WI38 (cell line): ENCODE data around the gene ZBTB38.

ENCODE experiments used
- H3K4me3 ChIP-seq: 2 replicates; pipeline ENCODE4 v1.5.1; 2011; ENCODE audit warnings: low read depth, mild to moderate bottlenecking, control low read depth, low read length
- TF ChIP-seq, protein P1 (sequence below): IDR thresholded peaks from 2 replicates; pipeline ENCODE4 v1.5.1; 2012; ENCODE audit warnings: low read depth, mild to moderate bottlenecking, control low read depth, low read length

ZBTB38 gene

DNA sequence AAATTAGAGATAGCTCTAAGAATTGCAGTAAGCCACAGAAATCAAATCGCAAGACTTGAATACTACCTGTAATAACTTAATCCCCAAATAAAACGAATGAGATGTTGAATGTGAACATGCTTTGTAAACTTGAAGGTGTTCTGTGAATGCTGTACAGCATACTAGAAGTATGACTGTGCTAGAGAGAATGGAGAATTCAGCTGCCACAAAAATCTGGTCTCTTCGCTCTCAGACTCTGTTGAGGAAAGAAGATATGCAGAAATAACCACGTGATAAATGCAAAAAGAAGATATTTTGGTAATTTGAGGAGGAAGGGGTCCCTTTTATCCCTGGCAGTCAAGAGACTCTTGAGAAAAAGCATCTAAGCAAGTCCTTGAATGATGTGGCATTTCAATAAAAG lies 37.3 kb downstream of the ZBTB38 start:
- H3K4me3 ChIP-seq: no peak overlapping the region
- TF ChIP-seq, protein P1, sequence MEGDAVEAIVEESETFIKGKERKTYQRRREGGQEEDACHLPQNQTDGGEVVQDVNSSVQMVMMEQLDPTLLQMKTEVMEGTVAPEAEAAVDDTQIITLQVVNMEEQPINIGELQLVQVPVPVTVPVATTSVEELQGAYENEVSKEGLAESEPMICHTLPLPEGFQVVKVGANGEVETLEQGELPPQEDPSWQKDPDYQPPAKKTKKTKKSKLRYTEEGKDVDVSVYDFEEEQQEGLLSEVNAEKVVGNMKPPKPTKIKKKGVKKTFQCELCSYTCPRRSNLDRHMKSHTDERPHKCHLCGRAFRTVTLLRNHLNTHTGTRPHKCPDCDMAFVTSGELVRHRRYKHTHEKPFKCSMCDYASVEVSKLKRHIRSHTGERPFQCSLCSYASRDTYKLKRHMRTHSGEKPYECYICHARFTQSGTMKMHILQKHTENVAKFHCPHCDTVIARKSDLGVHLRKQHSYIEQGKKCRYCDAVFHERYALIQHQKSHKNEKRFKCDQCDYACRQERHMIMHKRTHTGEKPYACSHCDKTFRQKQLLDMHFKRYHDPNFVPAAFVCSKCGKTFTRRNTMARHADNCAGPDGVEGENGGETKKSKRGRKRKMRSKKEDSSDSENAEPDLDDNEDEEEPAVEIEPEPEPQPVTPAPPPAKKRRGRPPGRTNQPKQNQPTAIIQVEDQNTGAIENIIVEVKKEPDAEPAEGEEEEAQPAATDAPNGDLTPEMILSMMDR: no peak

DNA sequence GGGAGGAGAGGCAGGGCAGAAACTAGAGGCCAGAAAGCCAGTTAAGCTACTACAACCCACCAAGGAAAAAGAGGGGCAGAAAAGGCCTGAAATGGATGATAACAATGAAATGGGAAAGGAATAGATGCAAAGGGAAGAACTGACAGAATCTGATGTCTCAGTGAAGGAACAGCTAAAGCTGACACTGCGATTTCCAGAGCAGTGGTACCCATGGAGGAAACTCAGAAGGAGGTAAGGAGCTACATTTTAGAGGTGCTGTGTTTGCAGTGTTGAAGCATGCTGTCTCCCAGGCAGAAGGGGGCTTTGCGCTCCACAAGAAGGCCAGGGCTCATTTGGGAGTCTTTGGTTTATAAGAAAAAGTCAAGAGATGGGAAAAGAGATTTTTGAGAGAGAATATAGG lies 38.0 kb downstream of the ZBTB38 start:
- TF ChIP-seq, protein P1: no peak
- H3K4me3 ChIP-seq: no peak overlapping the region

DNA sequence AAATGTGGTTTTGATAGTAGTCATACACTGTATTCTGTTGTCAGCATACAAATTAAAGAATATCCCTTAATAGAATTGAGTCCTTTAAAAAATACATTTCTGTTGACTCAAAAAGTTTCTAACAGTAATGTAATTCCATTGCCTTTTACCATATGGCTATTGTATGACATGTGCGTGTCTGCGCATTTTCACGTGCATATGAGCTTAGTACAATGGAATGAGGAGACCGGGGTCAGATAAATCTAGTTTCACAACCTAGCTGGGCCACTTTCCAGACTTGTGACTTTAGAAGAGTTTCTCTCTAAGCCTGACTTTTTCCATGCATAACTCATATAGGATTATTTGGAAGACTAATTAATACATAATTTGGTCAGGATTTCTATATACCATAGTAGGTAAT lies 38.7 kb downstream of the ZBTB38 start:
- no peak overlapping the region for H3K4me3 ChIP-seq
- TF ChIP-seq, protein P1: no peak

DNA sequence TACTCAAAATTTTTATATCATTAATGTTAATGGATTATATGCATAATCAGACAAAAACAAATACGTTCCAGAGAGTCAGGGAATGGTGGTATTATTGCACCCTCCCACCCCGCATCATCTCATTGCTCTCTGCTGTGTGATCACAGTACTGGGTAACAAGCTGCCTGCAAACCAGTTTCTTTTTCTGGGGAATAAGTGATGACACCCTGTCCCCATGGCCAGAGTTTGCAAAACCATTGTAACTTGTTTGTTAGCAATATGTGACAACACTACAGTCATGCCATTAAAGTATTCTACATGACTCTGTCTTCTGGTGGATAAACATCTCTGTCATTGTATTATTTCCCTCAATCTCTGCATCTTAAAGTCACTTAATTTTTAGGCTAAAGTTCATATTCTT lies 39.5 kb downstream of the ZBTB38 start:
- TF ChIP-seq, protein P1: no peak

DNA sequence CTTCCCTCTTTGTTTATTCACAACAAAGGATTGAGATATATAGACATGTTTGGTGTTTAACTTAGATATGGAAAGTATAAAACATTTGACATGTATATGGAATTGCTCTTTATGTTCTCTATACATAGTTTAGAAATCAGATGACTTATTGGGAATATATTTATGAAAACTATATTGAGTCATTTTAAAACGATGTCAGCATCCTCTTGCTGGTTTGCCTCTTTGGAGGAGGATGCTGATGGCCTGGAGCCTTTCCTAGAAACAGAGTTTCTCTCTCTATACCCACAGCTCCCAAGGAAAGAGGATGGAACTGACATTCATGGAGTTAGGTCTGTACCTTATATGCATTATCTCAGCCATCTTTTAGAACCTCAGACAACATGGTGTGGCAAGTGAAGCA lies 40.3 kb downstream of the ZBTB38 start:
- TF ChIP-seq, protein P1: no peak
- H3K4me3 ChIP-seq: no peak overlapping the region

More for the DNA sequence above, 39.5 kb downstream of the ZBTB38 start:
- no peak overlapping the region for H3K4me3 ChIP-seq

DNA sequence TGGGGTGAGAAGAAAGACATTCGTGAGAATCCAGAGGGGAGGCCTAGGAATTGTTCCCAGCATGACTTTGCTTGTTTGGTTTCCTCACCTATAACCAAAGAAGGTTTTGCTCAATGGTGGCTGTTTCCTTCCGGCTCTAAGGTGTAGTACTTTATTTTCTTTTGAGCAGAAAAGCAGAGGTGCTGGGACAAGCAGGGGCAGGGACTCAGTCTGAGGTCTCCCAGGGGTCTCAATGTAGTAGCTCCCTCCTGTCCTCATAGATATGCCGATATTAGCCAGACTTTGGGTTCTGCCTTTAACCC lies 41.6 kb downstream of the ZBTB38 start:
- TF ChIP-seq, protein P1: no peak
- H3K4me3 ChIP-seq: no peak overlapping the region

DNA sequence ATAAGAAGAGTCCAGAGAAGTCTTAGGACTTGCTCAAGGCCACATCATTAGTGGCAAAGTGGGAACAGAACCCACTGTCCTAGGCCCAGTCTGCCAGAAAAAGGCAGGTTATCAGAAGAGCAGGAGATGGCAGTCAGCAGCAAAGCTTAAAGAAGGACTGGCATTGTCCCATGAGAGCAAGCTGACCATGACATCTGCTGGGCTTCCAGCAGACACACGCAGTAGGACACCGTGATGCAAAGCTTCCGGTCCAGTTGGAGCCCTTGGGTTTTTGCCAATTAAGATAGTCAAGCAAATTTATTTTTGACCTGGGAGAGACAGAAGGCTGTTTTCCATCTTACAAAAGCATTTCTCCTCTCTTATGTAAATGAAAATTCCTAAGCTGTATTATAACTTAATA lies 42.1 kb downstream of the ZBTB38 start:
- no peak overlapping the region for H3K4me3 ChIP-seq
- TF ChIP-seq, protein P1: no peak
